SIG-M5 (cell line): ENCODE data around the gene CDR2L.
"Not testable (repeated sequence)": the region's sequence is repeated elsewhere in the genome, so short reads cannot be mapped to it uniquely, and the experiment has no call there.

Experiments
- DNase-seq: peaks from one replicate; lab custom pipeline; 2025; lab: John Stamatoyannopoulos, UW

Gene CDR2L

GRCh38 chr17:75011401-75012095, 24.1 kb downstream of the CDR2L start:
- DNase-seq, result no peak

- DNase-seq, result no peak
Observed at GRCh38 chr17:75012096-75012345, 24.6 kb downstream of the CDR2L start.

- no peak for DNase-seq
Observed at GRCh38 chr17:75012346-75013091, 25.1 kb downstream of the CDR2L start, which contains the start of gene MRPL58. MRPL58 (plus strand) TSS chr17:75012670; CDS start chr17:75012687, 17 bp downstream.

GRCh38 chr17:75013092-75013559, 25.7 kb downstream of the CDR2L start:
- no peak for DNase-seq

GRCh38 chr17:75019146-75019545, 31.7 kb downstream of the CDR2L start:
- no peak for DNase-seq

GRCh38 chr17:75019710-75020109, 32.3 kb downstream of the CDR2L start:
- no peak for DNase-seq

- DNase-seq, result no peak
Observed at GRCh38 chr17:75020331-75021110, 33.1 kb downstream of the CDR2L start.

- no peak for DNase-seq
Observed at GRCh38 chr17:75024686-75025397, 37.4 kb downstream of the CDR2L start.

- not testable (repeated sequence) for DNase-seq
Observed at GRCh38 chr17:75025398-75025734, 37.9 kb downstream of the CDR2L start.

GRCh38 chr17:75026650-75027049, 39.2 kb downstream of the CDR2L start:
- DNase-seq, result not testable (repeated sequence)

GRCh38 chr17:75030161-75030560, 42.7 kb downstream of the CDR2L start:
- no peak for DNase-seq

- DNase-seq, result no peak
Observed at GRCh38 chr17:75031972-75032719, 44.7 kb downstream of the CDR2L start.

- no peak for DNase-seq
Observed at GRCh38 chr17:75032720-75033280, 45.4 kb downstream of the CDR2L start.

- no peak for DNase-seq
Observed at GRCh38 chr17:75033346-75034235, 46.2 kb downstream of the CDR2L start.

- no peak for DNase-seq
Observed at GRCh38 chr17:75034236-75034908, 46.9 kb downstream of the CDR2L start.

- no peak for DNase-seq
Observed at GRCh38 chr17:75036643-75037268, 49.3 kb downstream of the CDR2L start.

GRCh38 chr17:75039238-75039637, 51.8 kb downstream of the CDR2L start:
- no peak for DNase-seq

- no peak for DNase-seq
Observed at GRCh38 chr17:75041656-75042280, 54.3 kb downstream of the CDR2L start.

- DNase-seq, result not testable (repeated sequence)
Observed at GRCh38 chr17:75043789-75044188, 56.4 kb downstream of the CDR2L start.
